HG03135 (cell line): ENCODE results near the gene PRKX.
A peak's percentile ranks its signal among the peaks of the same experiment; 100 is the strongest.
"Not testable (repeated sequence)": the region's sequence is repeated elsewhere in the genome, so short reads cannot be mapped to it uniquely, and the experiment has no call there.

Experiments used
- ATAC-seq: cut with Tn5 transposase; IDR thresholded peaks from one replicate; pipeline ENCODE4 v1.9.1; 2021; ENCODE audit warnings: mild to moderate bottlenecking, moderate library complexity; ENCODE audit not compliant: unreplicated experiment

PRKX gene

GRCh38 chrX:3663576-3664250 is 49.7 kb downstream of the PRKX start:
- ATAC-seq = peak; percentile 71

DNA sequence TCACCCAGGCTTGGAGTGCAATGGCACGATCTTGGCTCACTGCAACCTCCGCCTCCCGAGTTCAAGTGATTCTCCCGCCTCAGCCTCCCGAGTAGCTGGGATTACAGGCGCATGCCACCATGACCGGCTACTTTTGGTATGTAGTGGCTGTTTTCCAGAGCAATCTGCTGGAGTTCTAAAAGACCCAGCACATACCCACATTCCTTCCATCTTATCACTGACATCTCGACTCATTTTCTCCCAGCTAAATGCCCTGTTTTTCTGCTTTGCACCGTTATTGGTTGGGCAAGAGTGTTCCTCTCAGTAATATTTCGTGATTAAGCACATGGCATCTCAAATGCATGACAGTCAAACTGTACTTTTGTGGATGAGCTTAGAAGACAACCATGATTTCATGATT is 53.7 kb downstream of the PRKX start:
- ATAC-seq = no peak

GRCh38 chrX:3655181-3655580 is 58.3 kb downstream of the PRKX start:
- no peak for ATAC-seq

DNA sequence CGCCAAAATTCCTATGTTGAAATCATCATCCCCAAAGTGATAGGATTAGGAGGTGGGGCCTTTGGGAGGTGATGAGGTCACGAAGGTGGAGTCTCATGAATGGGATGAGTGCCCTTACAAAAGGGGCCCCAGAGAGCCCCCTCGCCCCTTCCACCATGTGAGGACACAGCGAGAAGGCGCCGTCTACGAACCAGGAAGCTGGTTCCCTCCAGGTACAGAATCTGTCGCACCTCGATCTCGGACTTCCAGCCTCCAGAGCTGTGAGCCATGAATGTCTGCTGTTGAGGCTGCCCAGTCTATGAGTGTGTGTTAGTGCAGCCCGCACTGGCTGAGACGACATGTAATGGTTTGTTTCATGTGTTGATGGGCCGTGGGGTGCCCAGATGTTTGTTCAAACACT is 60.3 kb downstream of the PRKX start:
- no peak for ATAC-seq

DNA sequence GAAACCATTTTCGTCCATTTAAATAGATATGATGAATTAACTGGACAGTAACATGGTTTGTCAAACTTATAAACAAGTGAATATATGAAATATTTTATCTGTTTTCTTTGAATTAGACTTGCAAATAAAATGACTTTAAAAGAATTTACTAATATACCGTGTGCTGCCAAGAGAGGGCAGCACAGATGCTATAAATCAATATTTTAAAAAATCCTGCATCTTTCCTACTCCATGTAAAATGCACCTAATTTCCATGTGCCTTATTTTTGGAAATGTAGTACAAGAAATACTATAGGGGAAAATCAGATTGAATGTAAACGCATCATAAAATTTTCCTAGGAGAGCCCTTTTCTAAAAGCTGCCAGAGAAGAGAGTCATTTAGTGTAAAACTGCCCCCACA is 62.2 kb downstream of the PRKX start:
- no peak for ATAC-seq

DNA sequence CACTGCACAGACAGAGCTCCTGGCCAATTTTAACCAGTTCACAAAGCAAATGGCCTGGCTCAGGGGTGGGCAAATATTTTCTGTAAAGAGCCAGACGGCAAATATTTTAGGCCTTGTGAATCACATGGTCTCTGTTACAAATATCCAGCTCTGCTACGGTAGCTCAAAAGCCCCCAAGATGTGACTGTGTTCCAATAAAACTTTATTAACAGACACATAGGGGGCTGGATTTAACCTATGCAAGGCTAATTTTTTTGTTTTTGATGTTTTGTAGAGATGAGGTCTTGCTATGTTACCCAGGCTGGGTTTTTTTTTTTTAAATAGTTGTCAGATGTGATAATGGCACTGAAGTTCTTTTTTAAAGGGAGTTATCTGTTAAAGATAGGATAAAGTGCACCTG is 65.4 kb downstream of the PRKX start:
- ATAC-seq = no peak

- not testable (repeated sequence) for ATAC-seq
Measured at GRCh38 chrX:3639858-3640631, 73.4 kb downstream of the PRKX start.

DNA sequence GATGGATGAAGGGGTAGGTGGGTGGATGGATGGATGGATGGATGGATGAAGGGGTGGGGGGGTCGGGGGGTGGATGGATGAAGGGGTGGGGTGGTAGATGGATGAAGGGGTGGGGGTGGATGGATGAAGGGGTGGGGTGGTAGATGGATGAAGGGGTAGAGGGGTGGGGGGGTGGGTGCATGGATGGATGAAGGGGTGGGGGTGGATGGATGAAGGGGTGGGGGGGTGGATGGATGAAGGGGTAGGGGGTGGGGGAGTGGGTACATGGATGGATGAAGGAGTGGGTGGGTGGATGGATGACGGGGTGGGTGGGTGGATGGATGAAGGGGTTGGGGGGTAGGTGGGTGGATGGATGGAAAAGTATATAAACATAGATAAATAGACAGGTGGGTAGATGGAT is 74.2 kb downstream of the PRKX start:
- no peak for ATAC-seq

DNA sequence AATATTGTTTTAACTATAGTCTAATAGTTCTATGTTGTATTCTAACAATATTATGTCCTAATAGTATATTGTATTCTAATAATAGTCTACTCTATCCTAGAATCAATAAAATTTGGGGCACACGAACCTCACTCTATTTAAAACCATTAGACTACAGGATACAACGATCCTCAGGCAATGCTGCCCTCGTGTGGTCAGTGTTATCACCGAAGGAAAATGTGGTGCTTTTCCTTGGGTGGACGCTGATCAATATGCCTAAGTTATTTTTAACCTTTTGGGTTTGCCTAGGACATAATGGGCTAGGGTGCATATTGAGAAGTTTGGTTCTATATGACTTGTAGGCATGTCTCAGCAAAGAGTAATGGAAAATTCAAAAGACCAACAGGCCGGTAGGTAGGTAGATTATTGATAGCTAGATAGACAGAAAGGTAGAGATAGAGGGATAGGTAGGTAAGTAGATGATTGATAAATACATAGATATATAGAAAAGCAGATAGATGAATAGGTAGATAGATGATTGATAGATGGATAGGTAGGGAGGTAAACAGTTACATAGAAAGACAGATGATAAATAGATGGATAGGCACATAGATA is 75.1 kb downstream of the PRKX start:
- ATAC-seq = no peak

DNA sequence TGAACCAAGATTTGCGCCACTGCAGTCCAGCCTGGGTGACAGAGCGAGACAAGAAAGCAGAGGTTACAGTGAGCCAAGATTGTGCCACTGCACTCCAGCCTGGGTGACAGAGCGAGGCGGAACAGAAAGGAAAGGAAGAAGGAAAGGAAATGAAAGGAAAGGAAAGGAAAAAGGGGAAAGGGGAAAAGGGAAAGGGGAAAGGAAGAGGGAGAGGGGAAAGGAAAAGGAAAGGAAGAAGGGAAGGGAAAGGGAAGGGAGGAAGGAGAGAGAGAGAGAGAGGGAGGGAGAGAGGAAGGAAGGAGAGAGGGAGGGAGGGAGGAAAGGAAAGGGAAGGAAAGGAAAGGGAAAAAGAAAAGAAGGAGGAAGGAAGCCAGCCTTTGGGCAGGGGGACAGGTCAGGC is 76.6 kb downstream of the PRKX start:
- ATAC-seq = no peak

GRCh38 chrX:3631196-3631595 is 82.3 kb downstream of the PRKX start:
- ATAC-seq = no peak

- ATAC-seq = no peak
Measured at GRCh38 chrX:3627594-3627993, 85.9 kb downstream of the PRKX start.

- ATAC-seq = no peak
Measured at GRCh38 chrX:3621414-3621813, 92.0 kb downstream of the PRKX start.

DNA sequence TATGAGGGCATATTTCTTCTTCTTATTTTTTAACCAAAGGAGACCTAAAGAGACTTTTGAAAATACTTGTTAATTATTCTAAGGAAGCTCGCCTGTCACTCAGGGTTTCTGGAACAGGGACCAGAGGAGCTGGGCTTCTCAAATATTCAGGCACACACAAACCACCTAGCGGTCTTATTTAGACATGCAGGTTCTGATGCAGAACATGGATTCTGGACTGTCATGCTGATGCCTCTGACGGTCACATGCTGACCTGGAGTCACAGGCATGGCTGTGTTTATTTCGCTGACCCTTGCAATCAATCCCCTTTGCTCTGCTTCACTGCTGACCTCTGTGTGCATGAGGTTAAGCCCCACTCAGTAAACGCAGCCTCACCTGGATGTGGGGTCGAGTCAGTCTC is 101.7 kb downstream of the PRKX start:
- ATAC-seq = not testable (repeated sequence)

DNA sequence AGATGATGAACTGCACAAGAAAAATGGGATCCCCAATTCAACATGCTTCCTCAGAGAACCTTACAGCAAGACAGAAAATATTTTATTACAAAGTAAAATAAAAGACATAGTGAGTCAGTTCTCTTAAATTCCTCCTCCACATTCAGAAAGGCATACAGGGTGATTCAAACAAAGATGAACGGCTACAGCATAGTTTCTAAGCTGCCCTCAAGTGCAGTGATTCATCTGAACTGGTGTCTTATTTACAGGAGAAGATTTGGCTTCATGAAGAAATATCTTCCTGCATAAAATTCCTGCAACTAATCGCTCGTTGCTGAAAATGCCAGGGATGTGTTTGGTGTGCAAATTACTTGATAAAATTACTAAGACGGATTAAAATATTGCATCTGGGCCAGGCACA is 103.6 kb downstream of the PRKX start:
- no peak for ATAC-seq

- no peak for ATAC-seq
Measured at GRCh38 chrX:3603026-3603661, 110.3 kb downstream of the PRKX start.

GRCh38 chrX:3599802-3600430 is 113.5 kb downstream of the PRKX start:
- no peak for ATAC-seq

- ATAC-seq = no peak
Measured at GRCh38 chrX:3598709-3599108, 114.7 kb downstream of the PRKX start.

GRCh38 chrX:3598046-3598605 is 115.3 kb downstream of the PRKX start:
- ATAC-seq = no peak

DNA sequence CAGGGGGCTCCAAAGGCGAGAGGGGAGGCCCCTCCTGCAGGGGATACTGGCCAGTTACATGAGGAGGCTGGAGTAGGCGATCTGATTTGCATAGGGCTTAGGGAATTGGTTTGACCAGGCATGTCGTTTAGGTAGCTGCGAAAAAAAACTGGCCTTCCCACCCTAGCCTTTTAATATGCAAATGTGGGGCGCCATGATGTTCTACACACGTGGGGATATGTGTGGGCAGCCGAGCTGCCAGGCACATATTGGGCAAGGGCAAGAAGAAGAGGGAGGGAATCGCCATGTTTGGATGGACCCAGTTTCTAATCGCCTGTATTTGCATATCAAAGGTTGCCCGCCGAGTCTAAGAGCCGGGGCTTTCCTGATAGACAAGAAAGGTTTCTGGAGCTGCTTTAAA is 121.3 kb downstream of the PRKX start:
- no peak for ATAC-seq

DNA sequence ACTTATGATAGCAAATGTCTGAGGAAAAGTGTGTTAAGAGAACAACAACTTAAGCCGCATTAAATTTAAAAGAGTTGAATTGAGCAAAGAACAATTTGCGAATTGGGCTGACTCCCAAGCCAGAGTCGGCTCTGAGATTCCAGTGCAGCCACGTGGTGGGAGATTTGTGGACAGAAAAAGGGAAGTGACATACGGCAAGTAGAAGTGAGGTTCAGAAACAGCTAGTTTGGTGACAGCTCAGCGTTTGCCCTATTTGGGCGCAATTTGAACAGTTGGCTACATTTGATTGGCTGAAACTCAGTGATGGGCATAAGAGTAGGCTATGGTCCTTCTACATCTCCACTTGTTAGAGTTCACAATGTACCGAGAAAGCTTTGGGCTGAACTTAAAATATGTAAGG is 124.0 kb downstream of the PRKX start:
- ATAC-seq = no peak
